PC-3 (cell line): ENCODE measurements around the gene ESYT1.

ENCODE experiments used
- EZH2 ChIP-seq: fragments of 300-600 bp; sonication (generic); IDR thresholded peaks from one replicate; pipeline ENCODE4 v1.6.1; 2017; ENCODE audit warnings: antibody characterized with exemption, mild to moderate bottlenecking, low read length; ENCODE audit not compliant: unreplicated experiment
- EZH2phosphoT487 ChIP-seq: fragments of 300-600 bp; sonication (generic); IDR thresholded peaks from 2 replicates; pipeline ENCODE4 v1.6.1; 2018; ENCODE audit warnings: mild to moderate bottlenecking, antibody characterized with exemption, low read length, borderline replicate concordance
- TF ChIP-seq, protein P1 (sequence below): fragments of 300-600 bp; sonication (generic); conservative IDR thresholded peaks from 2 replicates; pipeline ENCODE4 v1.5.1; 2017; ENCODE audit warnings: antibody characterized with exemption, low read depth, mild to moderate bottlenecking, low read length

DNA sequence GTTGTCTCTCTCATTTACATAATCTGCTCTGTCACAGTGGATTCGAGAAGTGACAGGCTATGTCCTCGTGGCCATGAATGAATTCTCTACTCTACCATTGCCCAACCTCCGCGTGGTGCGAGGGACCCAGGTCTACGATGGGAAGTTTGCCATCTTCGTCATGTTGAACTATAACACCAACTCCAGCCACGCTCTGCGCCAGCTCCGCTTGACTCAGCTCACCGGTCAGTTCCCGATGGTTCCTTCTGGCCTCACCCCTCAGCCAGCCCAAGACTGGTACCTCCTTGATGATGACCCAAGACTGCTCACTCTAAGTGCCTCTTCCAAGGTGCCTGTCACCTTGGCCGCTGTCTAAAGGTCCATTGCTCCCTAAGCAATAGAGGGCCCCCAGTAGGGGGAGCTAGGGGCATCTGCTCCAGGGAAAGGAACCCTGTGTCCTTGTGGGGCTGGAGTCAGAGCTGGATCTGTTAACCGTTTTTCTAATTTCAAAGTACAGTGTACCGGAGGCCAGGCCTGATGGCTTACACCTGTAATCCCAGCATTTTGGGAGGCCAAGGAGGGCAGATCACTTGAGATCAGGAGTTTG lies 43.0 kb upstream of the ESYT1 start:
- TF ChIP-seq EZH2 (no peak), EZH2phosphoT487 (no peak)
- TF ChIP-seq, protein P1, sequence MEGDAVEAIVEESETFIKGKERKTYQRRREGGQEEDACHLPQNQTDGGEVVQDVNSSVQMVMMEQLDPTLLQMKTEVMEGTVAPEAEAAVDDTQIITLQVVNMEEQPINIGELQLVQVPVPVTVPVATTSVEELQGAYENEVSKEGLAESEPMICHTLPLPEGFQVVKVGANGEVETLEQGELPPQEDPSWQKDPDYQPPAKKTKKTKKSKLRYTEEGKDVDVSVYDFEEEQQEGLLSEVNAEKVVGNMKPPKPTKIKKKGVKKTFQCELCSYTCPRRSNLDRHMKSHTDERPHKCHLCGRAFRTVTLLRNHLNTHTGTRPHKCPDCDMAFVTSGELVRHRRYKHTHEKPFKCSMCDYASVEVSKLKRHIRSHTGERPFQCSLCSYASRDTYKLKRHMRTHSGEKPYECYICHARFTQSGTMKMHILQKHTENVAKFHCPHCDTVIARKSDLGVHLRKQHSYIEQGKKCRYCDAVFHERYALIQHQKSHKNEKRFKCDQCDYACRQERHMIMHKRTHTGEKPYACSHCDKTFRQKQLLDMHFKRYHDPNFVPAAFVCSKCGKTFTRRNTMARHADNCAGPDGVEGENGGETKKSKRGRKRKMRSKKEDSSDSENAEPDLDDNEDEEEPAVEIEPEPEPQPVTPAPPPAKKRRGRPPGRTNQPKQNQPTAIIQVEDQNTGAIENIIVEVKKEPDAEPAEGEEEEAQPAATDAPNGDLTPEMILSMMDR = peak; percentile 60
